ENCODE data around the gene CTRL. TPM values are rescaled to one million over a fixed set of nuclear protein-coding genes. Genes with fewer than 3 reads are reported as not detected.
"Not testable (repeated sequence)": the region's sequence is repeated elsewhere in the genome, so short reads cannot be mapped to it uniquely, and the experiment has no call there.

Gene CTRL
- total and polyA plus RNA-seq, 4 donors = 1.0 to 2.5 (median 2.0) TPM; not detected in 1

GRCh38 chr16:67917140-67917851 is 14.4 kb downstream of the CTRL start:
- H3K4me1 ChIP-seq (ENCODE audit: control insufficient read depth in 5 of 5, insufficient read depth in 5 of 5, low read length in 5 of 5) = peaks cover 0 to 14% (median 3%) of the 10 kb centered on the region in 5 donors
- H3K9ac ChIP-seq (ENCODE audit: insufficient read depth in 1 of 2, low read length in 2 of 2) = no peak overlapping the region
- WGBS, 2 donors = 63 to 73% methylated on average over 6 of the region's 6 CpGs
- H3K4me3 ChIP-seq = no peak overlapping the region
- peaks cover 0 to 26% (median 21%) of the 10 kb centered on the region in 4 donors for H3K36me3 ChIP-seq (ENCODE audit: control insufficient read depth in 4 of 4, insufficient read depth in 4 of 4, low read length in 4 of 4)
- no peaks in the 10 kb centered on the region for H3K27me3 ChIP-seq (ENCODE audit: control insufficient read depth in 3 of 3, insufficient read depth in 3 of 3, low read length in 2 of 3)
- no peak for TF ChIP-seq CTCF (IDR thresholded peaks at IDR 0.05; ENCODE audit: control extremely low read depth, extremely low read depth)
- no peaks in the 10 kb centered on the region for H3K9me3 ChIP-seq (ENCODE audit: control insufficient read depth in 4 of 4, insufficient read depth in 3 of 4, low read length in 3 of 4)
- H3K27ac ChIP-seq (ENCODE audit: low read depth in 1 of 2, low read length in 1 of 2) = peak overlapping the region; percentile 40 to 92
- DNase-seq (no peak), ATAC-seq (ENCODE audit: insufficient read depth, low FRiP score) (no peak)

- Histone ChIP-seq H3K4me1 (ENCODE audit: control insufficient read depth in 5 of 5, insufficient read depth in 5 of 5, low read length in 5 of 5) (peaks cover 0 to 14% (median 3%) of the 10 kb centered on the region in 5 donors), H3K27me3 (ENCODE audit: control insufficient read depth in 3 of 3, insufficient read depth in 3 of 3, low read length in 2 of 3) (no peaks in the 10 kb centered on the region)
- no peak for DNase-seq
Observed at GRCh38 chr16:67915831-67916723, 15.6 kb downstream of the CTRL start.

GRCh38 chr16:67915496-67915769 is 16.2 kb downstream of the CTRL start:
- not testable (repeated sequence) for H3K27me3 ChIP-seq (ENCODE audit: control insufficient read depth in 3 of 3, insufficient read depth in 3 of 3, low read length in 2 of 3); H3K9me3 ChIP-seq (ENCODE audit: control insufficient read depth in 4 of 4, insufficient read depth in 3 of 4, low read length in 3 of 4); H3K4me3 ChIP-seq; H3K9ac ChIP-seq (ENCODE audit: insufficient read depth in 1 of 2, low read length in 2 of 2); ATAC-seq (ENCODE audit: insufficient read depth, low FRiP score); H3K27ac ChIP-seq (ENCODE audit: low read depth in 1 of 2, low read length in 1 of 2); DNase-seq
- Histone ChIP-seq H3K4me1 (ENCODE audit: control insufficient read depth in 5 of 5, insufficient read depth in 5 of 5, low read length in 5 of 5) (peaks cover 0 to 15% (median 3%) of the 10 kb centered on the region in 5 donors), H3K36me3 (ENCODE audit: control insufficient read depth in 4 of 4, insufficient read depth in 4 of 4, low read length in 4 of 4) (peaks cover 0 to 38% (median 24%) of the 10 kb centered on the region in 4 donors)
- 61 to 100% methylated on average over 1 to 2 of the region's 2 CpGs for WGBS, 2 donors

More at GRCh38 chr16:67915831-67916723, 15.6 kb downstream of the CTRL start:
- no peak for TF ChIP-seq CTCF (IDR thresholded peaks at IDR 0.05; ENCODE audit: control extremely low read depth, extremely low read depth)
- Histone ChIP-seq H3K9me3 (ENCODE audit: control insufficient read depth in 4 of 4, insufficient read depth in 3 of 4, low read length in 3 of 4) (no peaks in the 10 kb centered on the region), H3K27ac (ENCODE audit: low read depth in 1 of 2, low read length in 1 of 2) (peak overlapping the region in 1 of 2 donors; percentile 92), H3K36me3 (ENCODE audit: control insufficient read depth in 4 of 4, insufficient read depth in 4 of 4, low read length in 4 of 4) (peaks cover 0 to 34% (median 21%) of the 10 kb centered on the region in 4 donors), H3K9ac (ENCODE audit: insufficient read depth in 1 of 2, low read length in 2 of 2) (no peak overlapping the region), H3K4me3 (no peak overlapping the region)
- no peak for ATAC-seq (ENCODE audit: insufficient read depth, low FRiP score)
- 77 to 94% methylated on average over 7 of the region's 7 CpGs for WGBS, 2 donors
